ENCODE results near the gene LRRC4.

Gene LRRC4

DNA sequence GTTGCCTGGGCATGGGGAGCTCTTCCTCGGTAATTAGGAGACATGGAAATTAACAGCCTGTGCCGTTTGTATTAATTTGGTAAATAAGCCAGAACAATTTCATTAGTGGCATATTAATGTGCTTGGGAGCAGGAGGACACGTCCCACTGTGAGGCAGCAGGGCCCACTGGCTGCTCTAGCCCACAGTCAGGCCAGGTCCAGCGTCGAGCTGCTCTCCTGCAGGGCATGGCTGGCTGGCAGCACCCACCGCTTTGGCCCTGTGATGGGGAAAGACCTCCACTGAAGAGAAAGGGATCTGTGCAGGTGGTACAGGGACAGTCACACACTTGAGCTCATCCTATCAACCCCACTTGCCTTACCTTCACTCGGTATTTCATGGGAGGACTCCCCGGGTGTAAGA, 37.5 kb upstream of the LRRC4 start:
- Mint-ChIP-seq H3K4me3 (no peak overlapping the region), H3K27me3 (ENCODE audit: low read depth) (no peaks in the 10 kb centered on the region), H3K36me3 (ENCODE audit: low read depth) (no peaks in the 10 kb centered on the region), H3K27ac (no peak overlapping the region), H3K4me1 (ENCODE audit: low read depth) (peaks cover 8% of the 10 kb centered on the region), H3K9me3 (no peaks in the 10 kb centered on the region)
- DNase-seq (ENCODE audit: low spot score): no peak

DNA sequence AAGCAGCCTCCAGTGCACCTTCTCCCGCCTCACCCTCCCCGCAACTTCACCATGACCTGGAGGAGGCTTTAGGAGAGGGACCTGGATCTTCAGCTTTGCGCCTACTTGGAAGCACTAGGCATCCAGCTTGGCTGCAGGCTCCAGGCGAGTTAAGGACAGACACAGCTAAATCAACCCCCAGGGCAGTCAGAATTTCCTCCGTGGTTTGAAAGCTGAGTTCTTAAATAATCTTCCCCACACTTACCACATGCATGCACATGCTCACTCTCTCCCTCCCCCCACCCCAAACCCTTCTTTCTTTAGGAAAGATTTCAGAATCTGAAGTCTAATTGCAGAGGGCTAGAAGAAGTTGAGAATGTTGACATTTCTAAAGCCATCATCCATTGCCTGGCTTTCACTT, 36.7 kb upstream of the LRRC4 start:
- H3K27me3 Mint-ChIP-seq (ENCODE audit: low read depth): no peaks in the 10 kb centered on the region
- H3K4me3 Mint-ChIP-seq: no peak overlapping the region
- no peaks in the 10 kb centered on the region for H3K36me3 Mint-ChIP-seq (ENCODE audit: low read depth)
- no peak for DNase-seq (ENCODE audit: low spot score)
- H3K27ac Mint-ChIP-seq: no peak overlapping the region
- H3K9me3 Mint-ChIP-seq: no peaks in the 10 kb centered on the region
- H3K4me1 Mint-ChIP-seq (ENCODE audit: low read depth): peaks cover 8% of the 10 kb centered on the region

DNA sequence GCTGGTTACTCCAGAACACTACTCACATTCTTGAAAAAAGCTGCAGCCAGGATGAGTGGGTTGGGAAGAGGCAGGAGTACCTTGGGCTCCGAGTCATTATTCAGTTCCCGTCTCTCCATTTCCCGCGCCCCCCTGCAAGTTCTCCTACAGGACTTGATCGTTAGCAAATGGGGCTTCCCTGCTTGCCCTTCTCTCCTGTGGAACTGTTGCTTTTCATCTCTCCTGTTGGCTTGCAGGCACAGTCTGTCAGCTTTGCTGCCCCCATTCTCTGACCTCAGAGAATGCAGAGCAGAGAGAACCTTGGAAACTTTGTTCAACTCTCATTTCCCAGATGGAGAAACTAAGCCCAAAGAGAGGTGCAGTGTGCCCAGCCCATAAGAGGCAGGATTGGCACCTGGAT, 35.6 kb upstream of the LRRC4 start:
- Mint-ChIP-seq H3K4me1 (ENCODE audit: low read depth) (peaks cover 8% of the 10 kb centered on the region), H3K27ac (no peak overlapping the region), H3K9me3 (no peaks in the 10 kb centered on the region), H3K27me3 (ENCODE audit: low read depth) (no peaks in the 10 kb centered on the region), H3K36me3 (ENCODE audit: low read depth) (no peaks in the 10 kb centered on the region), H3K4me3 (no peak overlapping the region)
- no peak for DNase-seq (ENCODE audit: low spot score)

DNA sequence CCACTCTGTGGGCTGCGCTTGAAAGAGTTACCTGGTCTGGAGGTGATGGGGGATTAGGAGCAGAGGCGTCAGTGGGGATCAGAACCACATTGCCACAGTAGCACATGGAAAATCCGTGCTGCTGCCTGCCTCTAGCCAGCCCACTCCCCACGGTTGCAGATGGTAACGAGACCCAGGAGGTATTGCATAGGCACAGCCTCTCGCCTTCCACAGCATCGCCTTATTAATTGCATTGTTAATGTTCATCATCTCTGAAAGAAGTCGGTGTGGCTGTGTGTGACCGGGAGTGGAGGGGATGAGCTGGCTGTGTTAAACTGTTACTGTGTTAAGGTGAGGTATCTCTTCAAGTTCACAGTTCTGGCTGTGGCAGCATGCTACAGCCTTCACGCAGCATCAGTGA, 35.2 kb upstream of the LRRC4 start:
- Mint-ChIP-seq H3K4me3 (no peak overlapping the region), H3K36me3 (ENCODE audit: low read depth) (no peaks in the 10 kb centered on the region), H3K4me1 (ENCODE audit: low read depth) (peaks cover 7% of the 10 kb centered on the region), H3K9me3 (no peaks in the 10 kb centered on the region), H3K27ac (no peak overlapping the region), H3K27me3 (ENCODE audit: low read depth) (no peaks in the 10 kb centered on the region)
- no peak for DNase-seq (ENCODE audit: low spot score)

DNA sequence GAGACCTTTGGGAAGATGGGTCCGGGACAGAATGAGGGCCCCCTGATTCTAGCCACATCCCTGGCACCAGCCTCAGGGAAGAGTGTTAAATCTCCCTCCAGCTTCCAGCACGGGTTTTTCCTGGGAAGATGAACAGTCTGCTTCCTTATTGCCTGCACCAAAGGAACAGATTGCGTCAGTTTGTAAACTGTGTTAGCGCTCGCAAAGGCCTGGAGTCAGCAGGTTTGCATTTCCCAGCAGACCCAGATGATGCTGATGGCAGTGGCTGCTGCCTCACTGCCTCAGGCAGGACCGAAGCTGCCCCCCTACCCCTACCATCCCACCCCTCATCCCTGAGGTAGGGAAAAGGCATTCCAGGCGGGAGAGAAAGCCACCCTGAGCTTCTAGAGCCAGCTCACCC, 34.6 kb upstream of the LRRC4 start:
- Mint-ChIP-seq H3K4me3 (no peak overlapping the region), H3K4me1 (ENCODE audit: low read depth) (peaks cover 3% of the 10 kb centered on the region), H3K36me3 (ENCODE audit: low read depth) (no peaks in the 10 kb centered on the region), H3K27ac (no peak overlapping the region), H3K9me3 (no peaks in the 10 kb centered on the region), H3K27me3 (ENCODE audit: low read depth) (no peaks in the 10 kb centered on the region)
- DNase-seq (ENCODE audit: low spot score): no peak

DNA sequence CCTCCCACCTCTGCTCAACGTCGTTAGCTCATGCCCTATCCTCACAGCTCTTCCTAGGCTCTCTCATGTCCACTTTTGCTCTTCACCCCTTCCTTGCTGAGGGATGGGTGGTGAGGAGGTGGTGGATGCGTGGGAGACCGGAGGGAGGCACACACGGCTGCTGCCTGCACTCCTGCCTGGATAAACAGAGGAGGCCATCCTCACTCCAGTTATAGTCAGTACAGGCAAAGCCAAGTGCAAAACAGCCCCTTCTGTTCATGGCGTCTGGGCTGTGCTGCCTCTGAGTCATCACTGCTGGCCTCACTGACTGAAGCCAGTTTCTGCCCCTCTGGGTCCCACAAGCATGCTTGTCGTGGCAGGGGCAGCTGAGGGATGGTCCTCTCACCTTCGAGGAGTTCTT, 31.9 kb upstream of the LRRC4 start:
- Mint-ChIP-seq H3K9me3 (no peaks in the 10 kb centered on the region), H3K27me3 (ENCODE audit: low read depth) (no peaks in the 10 kb centered on the region), H3K36me3 (ENCODE audit: low read depth) (peaks cover 6% of the 10 kb centered on the region), H3K4me3 (no peak overlapping the region), H3K27ac (no peak overlapping the region), H3K4me1 (ENCODE audit: low read depth) (peaks cover 19% of the 10 kb centered on the region)
- no peak for DNase-seq (ENCODE audit: low spot score)

DNA sequence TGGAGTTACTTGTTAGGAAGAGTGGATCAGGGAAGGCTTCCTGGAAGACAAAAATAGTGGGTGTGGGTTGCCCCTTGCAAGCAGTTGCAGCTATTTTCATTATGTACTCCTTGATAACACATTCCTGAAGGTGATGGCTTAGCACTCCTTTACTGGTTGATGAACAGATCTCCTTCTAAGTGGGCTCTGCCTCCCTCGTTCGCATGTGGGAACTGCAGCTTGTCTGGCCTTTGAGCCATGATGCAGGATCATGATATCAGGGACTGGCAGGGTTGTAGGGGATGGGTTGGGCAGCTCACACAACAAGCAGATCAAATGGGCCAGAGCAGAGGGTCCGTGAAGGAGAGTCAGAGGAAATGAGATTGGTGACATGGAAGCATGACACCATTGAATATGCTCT, 28.8 kb upstream of the LRRC4 start:
- Mint-ChIP-seq H3K27me3 (ENCODE audit: low read depth) (no peaks in the 10 kb centered on the region), H3K4me3 (no peak overlapping the region), H3K4me1 (ENCODE audit: low read depth) (peaks cover 26% of the 10 kb centered on the region), H3K36me3 (ENCODE audit: low read depth) (peaks cover 6% of the 10 kb centered on the region), H3K27ac (no peak overlapping the region), H3K9me3 (no peaks in the 10 kb centered on the region)
- DNase-seq (ENCODE audit: low spot score): no peak

DNA sequence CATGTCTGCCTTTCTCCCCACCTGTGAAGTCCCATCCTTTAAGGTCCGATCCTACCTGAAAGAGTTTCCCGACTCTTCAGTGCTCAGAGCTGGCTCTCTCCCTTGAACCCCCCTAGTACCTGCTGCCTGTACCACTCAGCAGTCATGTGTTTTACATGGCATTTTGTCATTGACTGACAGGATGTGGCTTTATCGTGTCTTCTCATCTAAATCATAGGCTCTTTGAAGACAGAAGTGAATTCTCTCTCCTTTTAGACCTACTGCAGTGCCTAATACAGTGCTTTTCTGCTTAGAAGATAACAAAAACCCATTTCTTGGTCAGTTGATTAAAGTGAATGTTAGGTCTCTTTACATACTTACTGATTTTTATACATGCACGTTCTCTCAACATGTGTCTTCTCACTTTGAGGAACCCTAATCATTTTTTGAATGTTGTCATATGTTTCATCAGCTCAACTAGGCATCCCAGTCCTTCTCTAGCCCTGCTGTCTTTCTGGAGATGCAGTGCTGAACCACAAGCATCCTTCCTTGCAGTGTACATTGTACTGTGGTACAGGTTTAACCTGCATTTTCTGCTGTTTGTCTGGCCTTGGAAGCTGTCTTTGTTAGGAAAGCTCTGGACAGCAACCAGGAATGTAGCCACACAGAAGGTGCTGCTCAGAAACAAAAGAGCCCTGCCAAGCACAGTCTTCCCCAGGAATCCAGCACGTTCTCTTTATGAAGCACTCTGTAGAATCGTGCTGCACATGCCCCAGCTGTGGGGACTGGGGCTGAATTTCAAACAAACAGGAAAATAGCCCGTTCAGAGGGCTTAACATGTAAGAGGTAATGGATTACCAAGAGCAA, 28.1 kb upstream of the LRRC4 start:
- Mint-ChIP-seq H3K27ac (peak overlapping the region; percentile 50), H3K36me3 (ENCODE audit: low read depth) (peaks cover 6% of the 10 kb centered on the region), H3K9me3 (no peaks in the 10 kb centered on the region), H3K4me1 (ENCODE audit: low read depth) (peaks cover 26% of the 10 kb centered on the region), H3K4me3 (peak overlapping the region; percentile 46), H3K27me3 (ENCODE audit: low read depth) (no peaks in the 10 kb centered on the region)
- DNase-seq (ENCODE audit: low spot score): no peak

DNA sequence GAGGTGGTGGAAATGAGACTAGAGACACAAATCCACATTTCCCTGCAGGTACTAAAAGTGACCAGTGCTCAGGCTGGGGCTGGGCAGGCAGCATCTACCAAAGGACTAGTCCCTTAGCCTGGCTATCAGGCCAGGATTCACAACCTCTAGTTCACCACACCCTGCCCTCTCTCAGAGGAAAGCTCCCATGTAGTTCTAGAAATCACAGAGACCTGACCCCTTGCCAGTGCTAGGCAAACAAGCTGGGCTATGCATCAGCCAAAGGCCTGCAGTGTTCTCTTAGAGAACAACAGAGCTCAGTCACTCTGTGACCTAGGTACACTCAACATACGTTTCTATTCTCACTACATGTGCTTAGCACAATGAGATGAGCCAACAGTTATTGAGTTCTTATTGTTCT, 26.7 kb upstream of the LRRC4 start:
- no peaks in the 10 kb centered on the region for H3K27me3 Mint-ChIP-seq (ENCODE audit: low read depth)
- peaks cover 26% of the 10 kb centered on the region for H3K4me1 Mint-ChIP-seq (ENCODE audit: low read depth)
- no peak overlapping the region for H3K4me3 Mint-ChIP-seq
- no peak for DNase-seq (ENCODE audit: low spot score)
- no peaks in the 10 kb centered on the region for H3K9me3 Mint-ChIP-seq
- H3K36me3 Mint-ChIP-seq (ENCODE audit: low read depth): peaks cover 6% of the 10 kb centered on the region
- no peak overlapping the region for H3K27ac Mint-ChIP-seq

DNA sequence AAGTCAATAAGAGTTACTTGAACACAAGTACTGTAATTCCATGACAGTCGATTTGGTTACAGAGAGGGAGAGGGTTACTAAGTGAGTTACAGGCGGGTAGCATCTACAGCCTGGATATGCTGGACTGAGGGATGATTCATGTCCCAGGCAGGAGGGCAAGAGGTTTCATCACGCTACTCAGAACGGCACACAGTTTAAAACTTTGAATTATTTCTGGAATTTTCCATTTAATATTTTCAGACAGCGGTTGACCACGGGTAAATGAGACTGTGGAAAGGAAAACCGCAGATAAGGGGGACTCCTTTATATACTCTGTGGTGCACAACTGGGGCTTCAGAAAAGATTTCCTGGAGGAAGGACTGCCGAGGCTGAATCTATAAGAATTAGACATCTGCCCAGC, 25.7 kb upstream of the LRRC4 start:
- no peak for DNase-seq (ENCODE audit: low spot score)
- peaks cover 6% of the 10 kb centered on the region for H3K36me3 Mint-ChIP-seq (ENCODE audit: low read depth)
- peaks cover 28% of the 10 kb centered on the region for H3K4me1 Mint-ChIP-seq (ENCODE audit: low read depth)
- no peak overlapping the region for H3K4me3 Mint-ChIP-seq
- H3K27me3 Mint-ChIP-seq (ENCODE audit: low read depth): no peaks in the 10 kb centered on the region
- no peak overlapping the region for H3K27ac Mint-ChIP-seq
- H3K9me3 Mint-ChIP-seq: no peaks in the 10 kb centered on the region

DNA sequence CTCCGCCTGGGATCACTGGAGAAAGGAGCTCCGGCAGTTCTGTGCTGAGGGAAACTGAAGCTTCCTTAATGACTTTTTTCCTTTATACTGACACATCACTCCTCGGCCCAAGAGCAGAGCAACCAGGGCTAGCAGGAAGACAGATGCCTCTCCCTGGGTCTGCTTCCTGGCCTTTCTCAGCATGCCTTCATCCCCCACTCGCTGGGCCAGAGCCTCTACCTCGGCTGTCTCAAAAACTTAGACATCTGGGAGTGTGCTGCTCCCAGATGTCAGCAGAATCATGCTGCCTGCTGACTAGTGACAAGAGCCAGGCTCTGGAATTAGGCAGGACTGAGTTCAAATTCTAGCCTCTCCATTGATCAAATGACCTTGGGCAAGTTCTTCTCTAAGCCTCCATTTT, 24.4 kb upstream of the LRRC4 start:
- peaks cover 6% of the 10 kb centered on the region for H3K36me3 Mint-ChIP-seq (ENCODE audit: low read depth)
- DNase-seq (ENCODE audit: low spot score): no peak
- no peaks in the 10 kb centered on the region for H3K27me3 Mint-ChIP-seq (ENCODE audit: low read depth)
- H3K4me1 Mint-ChIP-seq (ENCODE audit: low read depth): peaks cover 28% of the 10 kb centered on the region
- H3K4me3 Mint-ChIP-seq: no peak overlapping the region
- H3K9me3 Mint-ChIP-seq: no peaks in the 10 kb centered on the region
- no peak overlapping the region for H3K27ac Mint-ChIP-seq

DNA sequence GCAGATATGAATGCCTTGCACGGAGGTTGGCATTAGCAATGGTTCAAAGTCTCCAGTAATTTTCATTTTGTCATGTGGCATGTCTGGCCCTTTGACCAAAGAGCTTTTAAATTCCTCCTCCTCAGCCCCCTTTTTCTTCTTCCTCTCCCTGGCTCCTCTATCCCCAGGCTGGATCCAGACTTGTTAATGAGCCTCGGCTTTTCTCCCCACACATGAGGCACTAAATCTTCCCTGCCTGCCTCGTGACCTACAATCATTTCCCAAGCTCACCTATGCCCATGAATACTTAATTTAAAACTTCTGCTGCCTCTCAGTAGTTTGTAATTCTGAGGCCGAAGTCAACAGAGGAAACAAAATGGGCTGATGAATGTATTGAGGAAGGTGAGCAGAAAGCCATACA, 23.3 kb upstream of the LRRC4 start:
- Mint-ChIP-seq H3K27me3 (ENCODE audit: low read depth) (no peaks in the 10 kb centered on the region), H3K9me3 (no peaks in the 10 kb centered on the region), H3K4me1 (ENCODE audit: low read depth) (peaks cover 21% of the 10 kb centered on the region), H3K36me3 (ENCODE audit: low read depth) (peaks cover 4% of the 10 kb centered on the region), H3K4me3 (no peak overlapping the region), H3K27ac (no peak overlapping the region)
- DNase-seq (ENCODE audit: low spot score): no peak

DNA sequence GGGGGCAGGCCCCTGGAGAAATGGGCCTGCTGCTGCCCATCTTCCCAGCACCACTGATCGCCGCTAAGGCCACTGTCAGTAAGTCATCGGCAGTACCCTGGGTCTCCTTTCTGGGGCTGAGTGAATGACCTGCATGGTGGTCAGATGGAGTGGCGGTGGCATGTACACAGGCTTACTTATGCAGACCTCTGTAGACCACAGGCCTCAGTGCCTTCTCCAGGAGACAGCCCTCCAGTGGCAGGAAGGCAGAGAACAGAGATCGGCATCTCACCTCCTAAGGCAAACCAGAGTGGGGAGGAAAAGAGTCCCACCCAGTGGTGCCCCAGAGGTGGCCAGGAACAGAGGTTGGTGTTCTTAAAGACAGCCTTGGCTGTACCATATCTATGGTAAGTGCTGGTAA, 22.8 kb upstream of the LRRC4 start:
- Mint-ChIP-seq H3K4me1 (ENCODE audit: low read depth) (peaks cover 19% of the 10 kb centered on the region), H3K36me3 (ENCODE audit: low read depth) (peaks cover 2% of the 10 kb centered on the region), H3K9me3 (no peaks in the 10 kb centered on the region), H3K4me3 (no peak overlapping the region), H3K27ac (no peak overlapping the region), H3K27me3 (ENCODE audit: low read depth) (no peaks in the 10 kb centered on the region)
- no peak for DNase-seq (ENCODE audit: low spot score)

DNA sequence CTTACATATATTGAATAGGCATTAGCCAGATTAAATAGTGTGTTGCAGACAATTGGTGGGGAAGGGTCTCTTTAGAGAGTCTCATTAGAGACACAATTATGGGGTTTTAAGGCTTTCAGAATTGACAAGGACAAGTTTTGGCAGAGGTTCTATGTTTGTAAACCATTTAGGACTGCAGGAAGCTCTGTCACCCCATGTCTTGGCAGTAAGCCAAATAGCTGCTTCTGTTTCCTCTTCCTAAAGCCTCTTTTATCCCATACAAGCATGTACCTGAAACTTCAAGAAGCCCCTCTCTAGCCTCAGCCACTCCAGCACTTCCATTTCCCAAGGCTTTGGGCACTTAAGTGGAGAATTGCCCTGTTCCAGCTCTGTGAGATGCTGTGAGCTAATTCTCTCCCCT, 21.8 kb upstream of the LRRC4 start:
- DNase-seq (ENCODE audit: low spot score): no peak
- H3K27ac Mint-ChIP-seq: no peak overlapping the region
- H3K9me3 Mint-ChIP-seq: no peaks in the 10 kb centered on the region
- H3K36me3 Mint-ChIP-seq (ENCODE audit: low read depth): no peaks in the 10 kb centered on the region
- H3K4me1 Mint-ChIP-seq (ENCODE audit: low read depth): peaks cover 14% of the 10 kb centered on the region
- no peak overlapping the region for H3K4me3 Mint-ChIP-seq
- no peaks in the 10 kb centered on the region for H3K27me3 Mint-ChIP-seq (ENCODE audit: low read depth)

DNA sequence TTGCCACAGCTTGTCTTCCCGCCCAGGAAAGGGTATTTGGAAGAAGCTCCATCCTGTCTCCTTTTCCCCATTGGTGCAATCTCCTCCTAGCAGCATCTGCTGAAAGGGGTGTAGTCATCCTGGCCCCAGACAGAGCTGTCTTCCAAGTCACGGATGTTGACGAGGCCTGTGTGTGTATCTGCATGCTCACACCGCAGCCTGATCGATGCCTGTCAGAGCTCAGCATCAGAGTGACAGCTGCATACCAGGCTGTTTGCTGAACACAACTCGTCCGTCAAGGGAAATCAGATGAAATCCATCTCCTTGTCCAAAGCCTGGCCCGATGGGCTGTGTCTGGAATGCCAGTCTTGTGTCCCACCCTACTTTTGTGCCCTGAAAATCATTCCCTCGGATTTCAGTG, 21.2 kb upstream of the LRRC4 start:
- Mint-ChIP-seq H3K27me3 (ENCODE audit: low read depth) (no peaks in the 10 kb centered on the region), H3K4me3 (no peak overlapping the region), H3K4me1 (ENCODE audit: low read depth) (peaks cover 11% of the 10 kb centered on the region), H3K9me3 (no peaks in the 10 kb centered on the region), H3K27ac (no peak overlapping the region), H3K36me3 (ENCODE audit: low read depth) (no peaks in the 10 kb centered on the region)
- DNase-seq (ENCODE audit: low spot score): no peak

Data from T-helper 2 cell treated with Interferon-gamma antibody and Interleukin-4, amounts not matched to agents 5 μg/mL and 100 μg/mL, for 36 hours (primary cell).